WTC11 (cell line): ENCODE data around the gene PACS1. TPM values are rescaled to one million over a fixed set of nuclear protein-coding genes. Genes with fewer than 3 reads are reported as not detected.

Experiments
- ATAC-seq: fragments of 200-7000 bp; cut with Tn5 transposase; 2 replicates; pipeline ENCODE4 v1.10.0; 2021; ENCODE audit warnings: mild to moderate bottlenecking, moderate library complexity
- CTCF ChIA-PET: fragments of 300-600 bp; sonication (Branson Sonifier 250); formaldehyde crosslinking; loops from one replicate; lab custom pipeline; 2021; ENCODE audit warnings: antibody characterized with exemption; lab: Charles Lee
- POLR2A ChIA-PET: fragments of 350-600 bp; sonication (Branson Sonifier 250); formaldehyde crosslinking; loops from one replicate; lab custom pipeline; 2021; ENCODE audit warnings: antibody characterized with exemption; lab: Charles Lee
- DNase-seq: peaks from one replicate; pipeline ENCODE4 v3.0.0; 2021; ENCODE audit warnings: low spot score
- H3K27ac Mint-ChIP-seq: 2 replicates; pipeline ENCODE4 v1.8.0; 2021; ENCODE audit warnings: mixed read lengths
- H3K27me3 Mint-ChIP-seq: 2 replicates; pipeline ENCODE4 v1.8.0; 2021; ENCODE audit warnings: low read depth, mild to moderate bottlenecking, moderate library complexity, mixed read lengths
- H3K36me3 Mint-ChIP-seq: 2 replicates; pipeline ENCODE4 v1.8.0; 2021; ENCODE audit warnings: mixed read lengths
- H3K4me1 Mint-ChIP-seq: 2 replicates; pipeline ENCODE4 v1.8.0; 2022; ENCODE audit warnings: mixed read lengths
- H3K4me3 Mint-ChIP-seq: 2 replicates; pipeline ENCODE4 v1.8.0; 2021; ENCODE audit warnings: mild to moderate bottlenecking, moderate library complexity, mixed read lengths
- H3K9me3 Mint-ChIP-seq: 2 replicates; pipeline ENCODE4 v1.8.0; 2021; ENCODE audit warnings: mixed read lengths
- ATF1 ChIP-seq: sonication (generic); formaldehyde crosslinking; IDR thresholded peaks from 2 replicates; pipeline ENCODE4 v1.8.1; 2023; ENCODE audit warnings: mild to moderate bottlenecking, moderate library complexity, missing genetic modification reagents
- ELF4 ChIP-seq: sonication (generic); formaldehyde crosslinking; IDR thresholded peaks from 2 replicates; pipeline ENCODE4 v1.8.1; 2022; ENCODE audit warnings: low read depth, mild to moderate bottlenecking, moderate library complexity, missing genetic modification reagents
- ESRRA ChIP-seq: sonication (generic); formaldehyde crosslinking; IDR thresholded peaks from 2 replicates; pipeline ENCODE4 v1.8.1; 2022; ENCODE audit warnings: mild to moderate bottlenecking, missing genetic modification reagents, borderline replicate concordance
- ETV6 ChIP-seq: sonication (generic); formaldehyde crosslinking; IDR thresholded peaks from 2 replicates; pipeline ENCODE4 v1.8.1; 2022; ENCODE audit warnings: mild to moderate bottlenecking, missing genetic modification reagents
- OVOL2 ChIP-seq: fragments of 250-450 bp; sonication (Bioruptor Pico); IDR thresholded peaks from 2 replicates; pipeline ENCODE4 v1.9.0; 2021; ENCODE audit warnings: mild to moderate bottlenecking, borderline replicate concordance
- RORB ChIP-seq: fragments of 250-450 bp; sonication (Bioruptor Pico); IDR thresholded peaks from 2 replicates; pipeline ENCODE4 v1.9.0; 2021; ENCODE audit warnings: mild to moderate bottlenecking
- SMAD3 ChIP-seq: sonication (generic); formaldehyde crosslinking; IDR thresholded peaks from 2 replicates; pipeline ENCODE4 v1.8.0; 2022; ENCODE audit warnings: missing genetic modification reagents, mild to moderate bottlenecking, borderline replicate concordance
- TCF7 ChIP-seq: sonication (generic); formaldehyde crosslinking; IDR thresholded peaks from 2 replicates; pipeline ENCODE4 v1.8.0; 2022; ENCODE audit warnings: mild to moderate bottlenecking, low read depth, missing genetic modification reagents, moderate library complexity
- ZNF416 ChIP-seq: fragments of 250-450 bp; sonication (Bioruptor Pico); IDR thresholded peaks from 2 replicates; pipeline ENCODE4 v1.9.0; 2021; ENCODE audit warnings: mild to moderate bottlenecking, inconsistent platforms
- total RNA-seq: library from RNA; stranded (reverse); gene quantifications from 3 replicates; pipeline ENCODE4 v1.2.3, GENCODE V29; 2021
- TF ChIP-seq, protein P1 (sequence below): sonication (generic); formaldehyde crosslinking; conservative IDR thresholded peaks from 2 replicates; pipeline ENCODE4 v1.8.1; 2023; ENCODE audit warnings: mild to moderate bottlenecking, low read depth, missing genetic modification reagents, moderate library complexity
- TF ChIP-seq, protein P2 (sequence below): sonication (generic); formaldehyde crosslinking; IDR thresholded peaks from 2 replicates; pipeline ENCODE4 v1.8.1; 2023; ENCODE audit warnings: mild to moderate bottlenecking, missing genetic modification reagents
- TF ChIP-seq, protein P3 (sequence below): sonication (generic); formaldehyde crosslinking; IDR thresholded peaks from 2 replicates; pipeline ENCODE4 v1.8.0; 2023; ENCODE audit warnings: missing genetic modification reagents
- TF ChIP-seq, protein P4 (sequence below): sonication (generic); formaldehyde crosslinking; IDR thresholded peaks from 2 replicates; pipeline ENCODE4 v1.8.0; 2022; ENCODE audit warnings: missing genetic modification reagents
- TF ChIP-seq, protein P5 (sequence below): sonication (generic); formaldehyde crosslinking; IDR thresholded peaks from 2 replicates; pipeline ENCODE4 v1.8.0; 2022; ENCODE audit warnings: mild to moderate bottlenecking, missing genetic modification reagents
- TF ChIP-seq, protein P6 (sequence below): sonication (generic); formaldehyde crosslinking; IDR thresholded peaks from 2 replicates; pipeline ENCODE4 v1.8.1; 2023; ENCODE audit warnings: mild to moderate bottlenecking, missing genetic modification reagents
- TF ChIP-seq, protein P7 (sequence below): fragments of 250-450 bp; sonication (Bioruptor Pico); IDR thresholded peaks from 2 replicates; pipeline ENCODE4 v1.9.0; 2021; ENCODE audit warnings: mild to moderate bottlenecking

Gene PACS1
- total RNA-seq, 1 experiment from 2014 or later = 34.8 TPM

DNA sequence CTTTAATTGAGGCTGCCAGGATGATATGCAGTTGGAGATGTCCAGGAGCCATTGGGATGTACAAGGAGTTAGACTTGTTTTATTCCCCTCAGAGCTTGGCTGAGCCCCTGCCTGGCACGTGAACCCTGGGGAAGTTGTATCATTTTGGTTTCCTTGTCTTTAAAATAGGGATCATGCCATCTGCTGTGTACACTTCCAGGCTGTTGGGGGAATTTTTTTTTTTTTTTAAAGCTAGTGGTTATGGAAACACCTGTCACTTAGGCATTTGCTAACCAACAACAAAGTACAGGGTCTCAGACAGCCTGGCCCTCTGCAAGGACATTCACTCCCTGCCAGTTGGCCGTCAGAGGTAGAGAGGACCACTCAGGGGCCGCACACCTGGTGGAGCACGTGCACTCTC, 189.9 kb downstream of the PACS1 start:
- DNase-seq = no peak
- no peak for ATAC-seq
- POLR2A ChIA-PET = no interaction called here

More for the DNA sequence above, 189.9 kb downstream of the PACS1 start:
- no peaks in the 10 kb centered on the region for H3K9me3 Mint-ChIP-seq
- peaks cover 41% of the 10 kb centered on the region for H3K36me3 Mint-ChIP-seq
- CTCF ChIA-PET = interaction anchor here (1.1 kb wide), 2 partner anchors 23 to 29 kb away, joined by 3 read pairs; no protein-coding TSS in a partner anchor
- H3K4me1 Mint-ChIP-seq = peaks cover 13% of the 10 kb centered on the region
- TF ChIP-seq ZNF416 (CRISPR knock-in tag) (no peak), OVOL2 (CRISPR knock-in tag) (no peak), RORB (CRISPR knock-in tag) (no peak), TCF7 (CRISPR knock-in tag) (no peak), ETV6 (CRISPR knock-in tag) (no peak), SMAD3 (CRISPR knock-in tag) (no peak), ELF4 (CRISPR knock-in tag) (no peak), ATF1 (CRISPR knock-in tag) (no peak), ESRRA (CRISPR knock-in tag) (no peak)
- TF ChIP-seq, protein P1, sequence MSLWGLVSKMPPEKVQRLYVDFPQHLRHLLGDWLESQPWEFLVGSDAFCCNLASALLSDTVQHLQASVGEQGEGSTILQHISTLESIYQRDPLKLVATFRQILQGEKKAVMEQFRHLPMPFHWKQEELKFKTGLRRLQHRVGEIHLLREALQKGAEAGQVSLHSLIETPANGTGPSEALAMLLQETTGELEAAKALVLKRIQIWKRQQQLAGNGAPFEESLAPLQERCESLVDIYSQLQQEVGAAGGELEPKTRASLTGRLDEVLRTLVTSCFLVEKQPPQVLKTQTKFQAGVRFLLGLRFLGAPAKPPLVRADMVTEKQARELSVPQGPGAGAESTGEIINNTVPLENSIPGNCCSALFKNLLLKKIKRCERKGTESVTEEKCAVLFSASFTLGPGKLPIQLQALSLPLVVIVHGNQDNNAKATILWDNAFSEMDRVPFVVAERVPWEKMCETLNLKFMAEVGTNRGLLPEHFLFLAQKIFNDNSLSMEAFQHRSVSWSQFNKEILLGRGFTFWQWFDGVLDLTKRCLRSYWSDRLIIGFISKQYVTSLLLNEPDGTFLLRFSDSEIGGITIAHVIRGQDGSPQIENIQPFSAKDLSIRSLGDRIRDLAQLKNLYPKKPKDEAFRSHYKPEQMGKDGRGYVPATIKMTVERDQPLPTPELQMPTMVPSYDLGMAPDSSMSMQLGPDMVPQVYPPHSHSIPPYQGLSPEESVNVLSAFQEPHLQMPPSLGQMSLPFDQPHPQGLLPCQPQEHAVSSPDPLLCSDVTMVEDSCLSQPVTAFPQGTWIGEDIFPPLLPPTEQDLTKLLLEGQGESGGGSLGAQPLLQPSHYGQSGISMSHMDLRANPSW (CRISPR knock-in tag) = no peak
- TF ChIP-seq, protein P2, sequence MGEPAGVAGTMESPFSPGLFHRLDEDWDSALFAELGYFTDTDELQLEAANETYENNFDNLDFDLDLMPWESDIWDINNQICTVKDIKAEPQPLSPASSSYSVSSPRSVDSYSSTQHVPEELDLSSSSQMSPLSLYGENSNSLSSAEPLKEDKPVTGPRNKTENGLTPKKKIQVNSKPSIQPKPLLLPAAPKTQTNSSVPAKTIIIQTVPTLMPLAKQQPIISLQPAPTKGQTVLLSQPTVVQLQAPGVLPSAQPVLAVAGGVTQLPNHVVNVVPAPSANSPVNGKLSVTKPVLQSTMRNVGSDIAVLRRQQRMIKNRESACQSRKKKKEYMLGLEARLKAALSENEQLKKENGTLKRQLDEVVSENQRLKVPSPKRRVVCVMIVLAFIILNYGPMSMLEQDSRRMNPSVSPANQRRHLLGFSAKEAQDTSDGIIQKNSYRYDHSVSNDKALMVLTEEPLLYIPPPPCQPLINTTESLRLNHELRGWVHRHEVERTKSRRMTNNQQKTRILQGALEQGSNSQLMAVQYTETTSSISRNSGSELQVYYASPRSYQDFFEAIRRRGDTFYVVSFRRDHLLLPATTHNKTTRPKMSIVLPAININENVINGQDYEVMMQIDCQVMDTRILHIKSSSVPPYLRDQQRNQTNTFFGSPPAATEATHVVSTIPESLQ (CRISPR knock-in tag) = no peak
- TF ChIP-seq, protein P3, sequence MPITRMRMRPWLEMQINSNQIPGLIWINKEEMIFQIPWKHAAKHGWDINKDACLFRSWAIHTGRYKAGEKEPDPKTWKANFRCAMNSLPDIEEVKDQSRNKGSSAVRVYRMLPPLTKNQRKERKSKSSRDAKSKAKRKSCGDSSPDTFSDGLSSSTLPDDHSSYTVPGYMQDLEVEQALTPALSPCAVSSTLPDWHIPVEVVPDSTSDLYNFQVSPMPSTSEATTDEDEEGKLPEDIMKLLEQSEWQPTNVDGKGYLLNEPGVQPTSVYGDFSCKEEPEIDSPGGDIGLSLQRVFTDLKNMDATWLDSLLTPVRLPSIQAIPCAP (CRISPR knock-in tag) = no peak
- TF ChIP-seq, protein P4, sequence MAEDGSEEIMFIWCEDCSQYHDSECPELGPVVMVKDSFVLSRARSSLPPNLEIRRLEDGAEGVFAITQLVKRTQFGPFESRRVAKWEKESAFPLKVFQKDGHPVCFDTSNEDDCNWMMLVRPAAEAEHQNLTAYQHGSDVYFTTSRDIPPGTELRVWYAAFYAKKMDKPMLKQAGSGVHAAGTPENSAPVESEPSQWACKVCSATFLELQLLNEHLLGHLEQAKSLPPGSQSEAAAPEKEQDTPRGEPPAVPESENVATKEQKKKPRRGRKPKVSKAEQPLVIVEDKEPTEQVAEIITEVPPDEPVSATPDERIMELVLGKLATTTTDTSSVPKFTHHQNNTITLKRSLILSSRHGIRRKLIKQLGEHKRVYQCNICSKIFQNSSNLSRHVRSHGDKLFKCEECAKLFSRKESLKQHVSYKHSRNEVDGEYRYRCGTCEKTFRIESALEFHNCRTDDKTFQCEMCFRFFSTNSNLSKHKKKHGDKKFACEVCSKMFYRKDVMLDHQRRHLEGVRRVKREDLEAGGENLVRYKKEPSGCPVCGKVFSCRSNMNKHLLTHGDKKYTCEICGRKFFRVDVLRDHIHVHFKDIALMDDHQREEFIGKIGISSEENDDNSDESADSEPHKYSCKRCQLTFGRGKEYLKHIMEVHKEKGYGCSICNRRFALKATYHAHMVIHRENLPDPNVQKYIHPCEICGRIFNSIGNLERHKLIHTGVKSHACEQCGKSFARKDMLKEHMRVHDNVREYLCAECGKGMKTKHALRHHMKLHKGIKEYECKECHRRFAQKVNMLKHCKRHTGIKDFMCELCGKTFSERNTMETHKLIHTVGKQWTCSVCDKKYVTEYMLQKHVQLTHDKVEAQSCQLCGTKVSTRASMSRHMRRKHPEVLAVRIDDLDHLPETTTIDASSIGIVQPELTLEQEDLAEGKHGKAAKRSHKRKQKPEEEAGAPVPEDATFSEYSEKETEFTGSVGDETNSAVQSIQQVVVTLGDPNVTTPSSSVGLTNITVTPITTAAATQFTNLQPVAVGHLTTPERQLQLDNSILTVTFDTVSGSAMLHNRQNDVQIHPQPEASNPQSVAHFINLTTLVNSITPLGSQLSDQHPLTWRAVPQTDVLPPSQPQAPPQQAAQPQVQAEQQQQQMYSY = no peak
- TF ChIP-seq, protein P5, sequence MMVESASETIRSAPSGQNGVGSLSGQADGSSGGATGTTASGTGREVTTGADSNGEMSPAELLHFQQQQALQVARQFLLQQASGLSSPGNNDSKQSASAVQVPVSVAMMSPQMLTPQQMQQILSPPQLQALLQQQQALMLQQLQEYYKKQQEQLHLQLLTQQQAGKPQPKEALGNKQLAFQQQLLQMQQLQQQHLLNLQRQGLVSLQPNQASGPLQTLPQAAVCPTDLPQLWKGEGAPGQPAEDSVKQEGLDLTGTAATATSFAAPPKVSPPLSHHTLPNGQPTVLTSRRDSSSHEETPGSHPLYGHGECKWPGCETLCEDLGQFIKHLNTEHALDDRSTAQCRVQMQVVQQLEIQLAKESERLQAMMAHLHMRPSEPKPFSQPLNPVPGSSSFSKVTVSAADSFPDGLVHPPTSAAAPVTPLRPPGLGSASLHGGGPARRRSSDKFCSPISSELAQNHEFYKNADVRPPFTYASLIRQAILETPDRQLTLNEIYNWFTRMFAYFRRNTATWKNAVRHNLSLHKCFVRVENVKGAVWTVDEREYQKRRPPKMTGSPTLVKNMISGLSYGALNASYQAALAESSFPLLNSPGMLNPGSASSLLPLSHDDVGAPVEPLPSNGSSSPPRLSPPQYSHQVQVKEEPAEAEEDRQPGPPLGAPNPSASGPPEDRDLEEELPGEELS (CRISPR knock-in tag) = no peak
- TF ChIP-seq, protein P6, sequence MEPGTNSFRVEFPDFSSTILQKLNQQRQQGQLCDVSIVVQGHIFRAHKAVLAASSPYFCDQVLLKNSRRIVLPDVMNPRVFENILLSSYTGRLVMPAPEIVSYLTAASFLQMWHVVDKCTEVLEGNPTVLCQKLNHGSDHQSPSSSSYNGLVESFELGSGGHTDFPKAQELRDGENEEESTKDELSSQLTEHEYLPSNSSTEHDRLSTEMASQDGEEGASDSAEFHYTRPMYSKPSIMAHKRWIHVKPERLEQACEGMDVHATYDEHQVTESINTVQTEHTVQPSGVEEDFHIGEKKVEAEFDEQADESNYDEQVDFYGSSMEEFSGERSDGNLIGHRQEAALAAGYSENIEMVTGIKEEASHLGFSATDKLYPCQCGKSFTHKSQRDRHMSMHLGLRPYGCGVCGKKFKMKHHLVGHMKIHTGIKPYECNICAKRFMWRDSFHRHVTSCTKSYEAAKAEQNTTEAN (CRISPR knock-in tag) = no peak
- TF ChIP-seq, protein P7, sequence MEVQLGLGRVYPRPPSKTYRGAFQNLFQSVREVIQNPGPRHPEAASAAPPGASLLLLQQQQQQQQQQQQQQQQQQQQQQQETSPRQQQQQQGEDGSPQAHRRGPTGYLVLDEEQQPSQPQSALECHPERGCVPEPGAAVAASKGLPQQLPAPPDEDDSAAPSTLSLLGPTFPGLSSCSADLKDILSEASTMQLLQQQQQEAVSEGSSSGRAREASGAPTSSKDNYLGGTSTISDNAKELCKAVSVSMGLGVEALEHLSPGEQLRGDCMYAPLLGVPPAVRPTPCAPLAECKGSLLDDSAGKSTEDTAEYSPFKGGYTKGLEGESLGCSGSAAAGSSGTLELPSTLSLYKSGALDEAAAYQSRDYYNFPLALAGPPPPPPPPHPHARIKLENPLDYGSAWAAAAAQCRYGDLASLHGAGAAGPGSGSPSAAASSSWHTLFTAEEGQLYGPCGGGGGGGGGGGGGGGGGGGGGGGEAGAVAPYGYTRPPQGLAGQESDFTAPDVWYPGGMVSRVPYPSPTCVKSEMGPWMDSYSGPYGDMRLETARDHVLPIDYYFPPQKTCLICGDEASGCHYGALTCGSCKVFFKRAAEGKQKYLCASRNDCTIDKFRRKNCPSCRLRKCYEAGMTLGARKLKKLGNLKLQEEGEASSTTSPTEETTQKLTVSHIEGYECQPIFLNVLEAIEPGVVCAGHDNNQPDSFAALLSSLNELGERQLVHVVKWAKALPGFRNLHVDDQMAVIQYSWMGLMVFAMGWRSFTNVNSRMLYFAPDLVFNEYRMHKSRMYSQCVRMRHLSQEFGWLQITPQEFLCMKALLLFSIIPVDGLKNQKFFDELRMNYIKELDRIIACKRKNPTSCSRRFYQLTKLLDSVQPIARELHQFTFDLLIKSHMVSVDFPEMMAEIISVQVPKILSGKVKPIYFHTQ (CRISPR knock-in tag) = no peak
- no peak overlapping the region for H3K27ac Mint-ChIP-seq
- no peak overlapping the region for H3K4me3 Mint-ChIP-seq
- H3K27me3 Mint-ChIP-seq = peaks cover 3% of the 10 kb centered on the region
